Thyroid gland (tissue), 4 donors: ENCODE measurements around the gene RGS1. TPM values are rescaled to one million over a fixed set of nuclear protein-coding genes. Genes with fewer than 3 reads are reported as not detected.

Source experiments
- DNase-seq, 2 donors: peaks; one replicate each; pipeline ENCODE4 v3.0.0-alpha.2; 2019
- H3K27ac ChIP-seq, 3 donors: fragments of 200-600 bp; sonication (generic); 1 replicate in 2 of 3; 2 replicates in 1 of 3; pipeline ENCODE4 v1.5.1; 2016 to 2019; ENCODE audit warnings: mild to moderate bottlenecking in 1 of 3, moderate library complexity in 1 of 3
- H3K27me3 ChIP-seq: fragments of 200-600 bp; sonication (generic); one replicate; pipeline ENCODE4 v1.5.1; 2019
- H3K36me3 ChIP-seq, 2 donors: fragments of 200-600 bp; sonication (generic); one replicate each; pipeline ENCODE4 v1.5.1; 2016 to 2019
- H3K4me1 ChIP-seq, 2 donors: fragments of 200-600 bp; sonication (generic); one replicate each; pipeline ENCODE4 v1.5.1; 2017 to 2019
- H3K4me3 ChIP-seq, 3 donors: fragments of 200-600 bp; sonication (generic); replicated peaks in 1 of 3; 1 replicate in 2 of 3; 2 replicates in 1 of 3; pipeline ENCODE4 v1.5.1; 2016; ENCODE audit warnings: mild to moderate bottlenecking in 1 of 3
- H3K9me3 ChIP-seq: fragments of 200-600 bp; sonication (generic); one replicate; pipeline ENCODE4 v1.5.1; 2017
- POLR2A ChIP-seq, 2 donors: fragments of 450-650 bp; IDR thresholded peaks; one replicate each; pipeline ENCODE4 v1.6.1; 2017; ENCODE audit warnings: antibody characterized with exemption in 2 of 2, mild to moderate bottlenecking in 2 of 2, moderate library complexity in 1 of 2
- WGBS, 2 donors: methylation state at CpG; one replicate each; pipeline ENCODE4 v1.1.5; 2017; 5-methylcytosine and 5-hydroxymethylcytosine counted together
- intact Hi-C: fragments of 100-400 bp; cut with DNase I; formaldehyde crosslinking; loops from one replicate; pipeline ENCODE4 v1.15.1; 2023
- total RNA-seq, 4 donors: library from RNA; depleted of rRNA; stranded (reverse); fragments of >200 nt; gene quantifications; one replicate each; pipeline ENCODE4 v1.2.3, GENCODE V29; 2016
- TF ChIP-seq, protein P1 (sequence below), 6 experiments: fragments of 200-600 bp in 3 of 6; fragments of 450-650 bp in 3 of 6; sonication (generic) in 3 of 6; IDR thresholded peaks; one replicate each; pipeline ENCODE4 v1.5.1; 2016 to 2019; ENCODE audit warnings: antibody characterized with exemption in 6 of 6, mild to moderate bottlenecking in 2 of 6, inconsistent platforms in 1 of 6, moderate library complexity in 1 of 6

The RGS1 gene
- total RNA-seq, 4 donors from 2014 or later = 19.7 to 32.6 (median 23.0) TPM

DNA sequence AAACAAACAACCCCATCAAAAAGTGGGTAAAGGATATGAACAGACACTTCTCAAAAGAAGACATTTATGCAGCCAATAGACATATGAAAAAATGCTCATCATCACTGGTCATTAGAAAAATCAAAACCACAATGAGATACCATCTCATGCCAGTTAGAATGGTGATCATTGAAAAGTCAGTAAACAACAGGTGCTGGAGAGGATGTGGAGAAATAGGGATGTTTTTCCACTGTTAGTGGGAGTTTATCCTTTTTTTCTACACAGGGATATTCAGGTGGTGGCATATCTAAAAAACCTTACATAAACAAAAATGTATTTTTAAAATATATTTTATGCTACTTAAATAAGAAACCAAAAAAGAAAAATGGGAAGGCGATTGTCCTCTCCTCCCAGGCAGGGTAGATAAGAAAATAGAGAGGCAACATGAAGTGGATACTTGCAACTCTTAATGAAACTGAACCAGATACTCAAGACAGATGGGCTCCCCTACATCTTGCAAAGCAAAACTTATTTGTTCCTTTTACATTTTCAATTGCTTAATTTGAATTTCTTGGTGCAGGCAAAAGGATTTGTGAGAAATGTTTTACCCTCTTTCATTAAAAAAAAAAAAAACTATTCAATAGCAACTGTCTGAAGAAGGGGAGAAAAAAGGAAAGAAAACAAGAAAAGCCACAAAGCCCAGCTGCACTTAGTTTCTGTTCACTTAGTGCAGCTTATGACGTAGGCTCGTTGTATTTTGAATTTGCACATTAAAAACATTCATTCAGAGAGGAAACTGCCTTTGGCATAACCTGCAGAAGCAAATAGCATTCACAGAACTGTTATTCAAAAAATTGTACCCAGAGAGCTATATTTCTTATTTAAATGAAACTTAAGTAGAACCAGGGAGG lies 36.9 kb upstream of the RGS1 start:
- Histone ChIP-seq H3K4me1 (peaks cover 9 to 13% of the 10 kb centered on the region in 2 donors), H3K36me3 (no peaks in the 10 kb centered on the region), H3K4me3 (no peak overlapping the region), H3K27ac (peak overlapping the region; percentile 13 to 76 (median 67)), H3K27me3 (no peaks in the 10 kb centered on the region), H3K9me3 (no peaks in the 10 kb centered on the region)
- no peak for DNase-seq
- 38 to 39% methylated on average over 3 of the region's 3 CpGs for WGBS, 2 donors
- TF ChIP-seq, protein P1, sequence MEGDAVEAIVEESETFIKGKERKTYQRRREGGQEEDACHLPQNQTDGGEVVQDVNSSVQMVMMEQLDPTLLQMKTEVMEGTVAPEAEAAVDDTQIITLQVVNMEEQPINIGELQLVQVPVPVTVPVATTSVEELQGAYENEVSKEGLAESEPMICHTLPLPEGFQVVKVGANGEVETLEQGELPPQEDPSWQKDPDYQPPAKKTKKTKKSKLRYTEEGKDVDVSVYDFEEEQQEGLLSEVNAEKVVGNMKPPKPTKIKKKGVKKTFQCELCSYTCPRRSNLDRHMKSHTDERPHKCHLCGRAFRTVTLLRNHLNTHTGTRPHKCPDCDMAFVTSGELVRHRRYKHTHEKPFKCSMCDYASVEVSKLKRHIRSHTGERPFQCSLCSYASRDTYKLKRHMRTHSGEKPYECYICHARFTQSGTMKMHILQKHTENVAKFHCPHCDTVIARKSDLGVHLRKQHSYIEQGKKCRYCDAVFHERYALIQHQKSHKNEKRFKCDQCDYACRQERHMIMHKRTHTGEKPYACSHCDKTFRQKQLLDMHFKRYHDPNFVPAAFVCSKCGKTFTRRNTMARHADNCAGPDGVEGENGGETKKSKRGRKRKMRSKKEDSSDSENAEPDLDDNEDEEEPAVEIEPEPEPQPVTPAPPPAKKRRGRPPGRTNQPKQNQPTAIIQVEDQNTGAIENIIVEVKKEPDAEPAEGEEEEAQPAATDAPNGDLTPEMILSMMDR (IDR thresholded peaks at IDR 0.05) = no peak
- TF ChIP-seq POLR2A (IDR thresholded peaks at IDR 0.05) = no peak
- intact Hi-C loops = no loop called here

DNA sequence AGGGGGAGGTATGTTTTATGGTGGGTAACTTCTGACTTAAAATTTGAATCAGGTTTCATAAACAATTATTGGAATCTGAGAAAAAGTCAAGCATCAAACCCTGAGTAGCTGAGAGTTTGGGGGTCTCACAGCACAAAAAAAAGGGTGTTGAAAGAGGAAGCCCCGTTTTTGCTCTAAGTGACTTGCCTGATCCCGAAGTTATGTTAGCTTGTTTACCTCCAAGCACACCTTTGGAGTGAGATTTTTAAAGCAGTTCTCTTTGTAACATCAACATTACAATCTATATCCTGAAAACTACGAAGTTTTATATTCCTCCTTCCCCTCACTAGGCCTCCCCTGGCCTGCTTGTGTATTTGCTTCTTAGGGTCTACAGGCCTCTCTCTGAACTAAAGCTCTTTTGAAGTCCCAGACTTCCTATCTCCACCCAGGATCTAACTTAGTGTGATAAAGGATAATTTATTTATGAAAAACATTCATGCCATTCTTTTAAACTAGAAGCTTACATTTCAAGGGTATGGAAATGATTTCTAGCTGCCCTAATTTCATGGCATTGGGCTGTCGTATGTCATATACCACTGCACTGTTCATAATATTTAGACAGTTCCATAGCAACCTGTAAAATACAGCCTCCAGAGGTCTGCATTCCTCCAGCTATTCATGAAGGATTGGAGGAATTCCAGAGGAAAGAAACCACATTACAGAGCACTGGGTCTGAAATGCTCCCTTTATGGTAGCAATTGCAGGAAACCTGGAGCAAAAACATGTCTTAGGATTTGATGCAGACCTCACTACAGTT lies 36.1 kb upstream of the RGS1 start:
- Histone ChIP-seq H3K4me1 (peaks cover 9 to 13% of the 10 kb centered on the region in 2 donors), H3K9me3 (no peaks in the 10 kb centered on the region), H3K4me3 (no peak overlapping the region), H3K27ac (peak overlapping the region; percentile 13 to 76 (median 67)), H3K36me3 (no peaks in the 10 kb centered on the region), H3K27me3 (no peaks in the 10 kb centered on the region)
- intact Hi-C loops = no loop called here
- 37 to 46% methylated on average over 4 of the region's 4 CpGs for WGBS, 2 donors
- TF ChIP-seq, protein P1 (IDR thresholded peaks at IDR 0.05) = peak in 1 of 6 experiments; percentile 8
- TF ChIP-seq POLR2A (IDR thresholded peaks at IDR 0.05) = no peak
- no peak for DNase-seq

- TF ChIP-seq POLR2A (IDR thresholded peaks at IDR 0.05) = no peak
- TF ChIP-seq, protein P1 (IDR thresholded peaks at IDR 0.05) = no peak
- H3K27me3 ChIP-seq = no peaks in the 10 kb centered on the region
- intact Hi-C loops = no loop called here
- peaks cover 9 to 13% of the 10 kb centered on the region in 2 donors for H3K4me1 ChIP-seq
- no peak for DNase-seq
- H3K36me3 ChIP-seq = no peaks in the 10 kb centered on the region
- H3K9me3 ChIP-seq = no peaks in the 10 kb centered on the region
- H3K4me3 ChIP-seq = no peak overlapping the region
- WGBS, 2 donors = 96 to 97% methylated on average over 5 of the region's 5 CpGs
- H3K27ac ChIP-seq = no peak overlapping the region
These were observed 32.1 kb upstream of the RGS1 start for GRCh38 chr1:192543445-192543844.

DNA sequence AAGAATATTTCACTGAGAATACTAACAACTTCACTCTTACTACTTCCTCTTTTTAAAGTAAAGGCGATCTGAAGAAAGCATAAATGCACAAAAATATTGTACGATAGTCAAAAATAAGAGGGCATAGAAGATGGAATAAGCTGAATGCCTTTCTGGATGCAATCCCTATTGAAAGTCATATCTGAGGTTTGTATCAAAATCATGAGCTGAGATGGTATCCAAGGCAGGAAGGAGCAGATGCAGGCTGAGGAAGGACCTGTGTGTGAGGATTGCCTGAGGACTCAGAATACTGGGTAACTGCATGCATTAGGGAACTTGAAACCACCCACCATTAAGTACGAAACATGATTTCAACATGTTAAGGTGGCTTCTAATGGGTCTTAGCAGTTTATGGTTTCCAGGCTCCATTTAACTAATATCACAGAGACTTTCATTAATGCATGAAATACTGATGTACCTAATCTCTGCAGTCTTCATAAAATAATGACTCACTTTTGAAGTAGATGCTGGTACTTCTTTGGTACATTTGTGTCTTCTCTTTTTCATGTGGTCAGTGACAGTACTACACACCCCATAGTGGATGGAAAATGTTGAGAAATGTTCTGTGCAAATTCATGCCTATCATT lies 29.6 kb upstream of the RGS1 start:
- Histone ChIP-seq H3K4me1 (no peaks in the 10 kb centered on the region), H3K27ac (no peak overlapping the region), H3K36me3 (no peaks in the 10 kb centered on the region), H3K27me3 (no peaks in the 10 kb centered on the region), H3K9me3 (no peaks in the 10 kb centered on the region), H3K4me3 (no peak overlapping the region)
- no peak for DNase-seq
- TF ChIP-seq, protein P1 (IDR thresholded peaks at IDR 0.05) = peak in 1 of 6 experiments; percentile 7
- TF ChIP-seq POLR2A (IDR thresholded peaks at IDR 0.05) = no peak
- WGBS, 2 donors = 90 to 92% methylated on average over 3 of the region's 3 CpGs
- intact Hi-C loops = no loop called here
